ENCODE data around the gene SERHL2.

Gene SERHL2

DNA sequence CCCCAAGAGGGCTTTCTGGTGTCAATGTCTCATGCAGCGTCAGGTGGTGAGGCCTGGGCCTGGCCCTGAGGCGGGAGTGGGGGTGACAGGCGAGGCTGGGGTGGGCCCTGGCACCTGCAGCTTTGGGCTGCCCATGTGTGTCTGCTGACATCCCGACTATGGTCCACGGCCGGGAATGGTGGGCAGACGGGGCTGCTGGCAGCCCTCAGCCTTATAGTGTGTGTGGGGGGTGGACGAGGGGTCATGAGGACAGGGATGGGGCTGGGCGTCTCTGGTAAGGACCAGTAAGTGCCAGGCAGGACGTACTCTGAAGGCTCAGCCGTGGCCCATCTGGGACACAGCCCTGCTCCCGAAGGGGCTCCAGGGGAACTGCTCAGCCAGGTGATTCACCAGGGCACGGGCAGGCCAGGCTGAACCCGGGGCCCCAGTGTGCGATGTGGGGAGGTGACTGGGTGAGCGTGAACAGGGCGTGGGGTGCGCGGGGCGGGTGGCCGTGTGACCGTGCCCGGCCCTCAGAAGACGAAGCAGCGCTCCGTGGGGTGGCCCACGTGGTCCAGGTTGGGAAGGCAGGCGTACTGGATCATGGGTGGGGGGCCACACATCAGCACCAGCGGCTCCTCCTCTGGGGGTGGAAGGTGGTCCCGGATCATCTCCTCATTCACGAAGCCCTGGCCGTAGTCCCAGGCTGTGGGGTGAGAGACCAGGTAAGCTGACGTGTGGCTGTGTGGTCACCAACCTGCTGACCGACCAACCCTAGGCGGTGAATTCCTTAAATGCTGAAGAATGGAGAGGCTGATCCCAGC lies 65.7 kb downstream of the SERHL2 start:
- no peak overlapping the region for H3K4me3 ChIP-seq (ENCODE audit: low read length)
- DNase-seq (ENCODE audit: low read depth, low spot score): no peak

DNA sequence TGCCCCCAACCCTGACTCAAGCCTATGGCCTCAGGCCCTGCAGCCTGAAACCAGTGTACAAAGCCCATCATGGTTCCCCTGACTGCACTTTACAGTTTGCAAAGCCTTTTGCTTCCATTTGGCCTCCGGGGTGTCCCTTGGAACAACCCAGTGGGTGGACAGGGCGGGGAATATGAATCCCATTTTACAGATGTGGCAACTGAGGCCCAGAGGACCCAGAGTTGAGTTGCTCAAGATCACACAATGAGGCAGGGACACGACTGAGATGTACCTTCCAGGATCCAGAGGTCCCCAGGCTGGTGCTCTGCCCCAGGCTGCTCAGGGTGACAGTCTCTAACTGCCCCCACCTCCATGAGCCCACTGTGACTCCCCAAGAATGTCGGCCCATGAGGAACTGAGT lies 66.3 kb downstream of the SERHL2 start:
- H3K4me3 ChIP-seq (ENCODE audit: low read length): no peak overlapping the region
- DNase-seq (ENCODE audit: low read depth, low spot score): no peak

DNA sequence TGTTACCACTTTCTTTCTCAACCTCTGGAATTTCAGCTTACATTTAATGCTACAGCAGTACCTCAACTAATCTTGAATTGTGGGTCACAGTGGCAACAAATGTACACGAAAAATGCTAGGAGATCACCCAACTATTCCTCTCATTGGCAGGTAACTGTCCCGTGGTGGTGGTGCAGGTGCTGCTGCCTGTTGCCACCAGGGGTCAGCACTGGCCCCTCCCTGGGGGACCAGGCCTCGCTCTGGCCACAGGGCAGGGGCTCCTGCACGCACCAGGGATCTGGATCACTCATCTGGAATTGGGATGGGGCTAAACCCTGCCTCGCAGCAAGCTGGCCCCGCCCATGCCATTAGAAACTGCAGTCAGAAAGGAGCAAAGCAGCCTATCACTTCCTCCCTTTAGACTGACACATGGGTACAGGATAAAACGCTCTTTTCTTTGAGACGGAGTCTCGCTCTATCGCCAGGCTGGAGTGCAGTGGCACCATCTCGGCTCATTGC lies 67.8 kb downstream of the SERHL2 start:
- DNase-seq (ENCODE audit: low read depth, low spot score): no peak
- H3K4me3 ChIP-seq (ENCODE audit: low read length): no peak overlapping the region

DNA sequence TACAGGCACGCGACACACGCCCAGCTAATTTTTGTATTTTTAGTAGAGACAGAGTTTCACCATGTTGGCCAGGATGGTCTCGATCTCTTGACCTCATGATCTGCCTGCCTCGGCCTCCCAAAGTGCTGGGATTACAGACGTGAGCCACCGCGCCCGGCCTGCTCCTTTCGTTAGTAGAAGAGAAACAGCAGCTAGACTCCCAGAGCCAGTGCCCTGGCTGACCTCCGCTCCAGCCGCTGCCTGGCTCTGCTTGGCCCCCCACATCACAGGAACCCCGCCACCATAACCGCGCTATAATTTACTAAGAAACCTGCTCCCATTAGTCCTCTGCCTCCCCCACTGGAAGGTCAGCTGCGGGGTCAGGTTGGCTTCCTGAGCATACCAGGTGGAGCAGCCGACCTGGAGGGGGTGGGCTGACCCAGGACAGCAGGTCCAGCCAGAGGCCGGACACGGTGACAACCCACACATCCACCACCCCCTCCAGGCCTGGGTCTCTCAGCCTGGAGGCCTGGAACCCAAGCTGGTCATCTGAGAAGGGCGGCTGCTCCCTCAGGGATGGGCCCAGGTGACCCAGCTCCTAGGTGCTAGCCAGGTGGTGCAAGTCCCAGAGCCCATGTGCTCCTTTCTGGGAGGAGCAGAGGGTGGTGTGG lies 68.4 kb downstream of the SERHL2 start:
- no peak overlapping the region for H3K4me3 ChIP-seq (ENCODE audit: low read length)
- no peak for DNase-seq (ENCODE audit: low read depth, low spot score)

DNA sequence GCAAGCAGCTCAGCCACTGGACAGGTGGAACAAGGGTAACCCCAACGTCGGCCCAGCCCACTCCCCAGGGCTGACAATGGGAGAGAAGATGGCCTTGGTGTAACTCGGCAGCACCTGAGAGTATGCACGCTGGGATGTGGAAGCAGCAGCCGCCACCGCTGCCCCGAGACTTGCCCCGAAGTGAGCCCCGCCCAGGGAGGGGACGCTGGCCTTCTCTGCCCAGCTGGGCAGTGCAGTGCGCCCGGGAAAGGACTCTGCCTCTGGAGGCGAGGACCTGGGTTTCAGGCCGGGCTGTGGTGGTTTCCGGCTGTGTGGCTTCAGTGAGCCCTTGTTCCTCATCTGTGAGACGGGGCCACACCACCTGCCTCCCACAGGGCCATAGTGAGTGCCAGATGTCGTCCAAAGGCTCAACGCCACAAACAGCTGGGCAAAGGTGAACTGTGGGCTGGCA lies 69.6 kb downstream of the SERHL2 start:
- no peak for DNase-seq (ENCODE audit: low read depth, low spot score)
- no peak overlapping the region for H3K4me3 ChIP-seq (ENCODE audit: low read length)

Data from Jurkat, Clone E6-1 (cell line).